ENCODE data around the gene EFTUD2. TPM values are rescaled to one million over a fixed set of nuclear protein-coding genes. Genes with fewer than 3 reads are reported as not detected.

The EFTUD2 gene
- total RNA-seq, 1 experiment from 2014 or later: 150 TPM

- Histone ChIP-seq H3K9me2 (ENCODE audit: insufficient read depth) (no peaks in the 10 kb centered on the region), H3K4me3 (replicated peaks in 1 of 2; ENCODE audit: low read depth in 1 of 2, low read length in 2 of 2) (no peak overlapping the region), H3K9me3 (ENCODE audit: control insufficient read depth in 1 of 2, insufficient read depth in 1 of 2, low read depth in 1 of 2, low read length in 2 of 2) (no peaks in the 10 kb centered on the region), H3K27ac (ENCODE audit: low read depth, low read length) (no peak overlapping the region), H3K27me3 (ENCODE audit: insufficient read depth, low read length) (no peaks in the 10 kb centered on the region), H4K20me1 (ENCODE audit: insufficient read depth) (peaks cover 15% of the 10 kb centered on the region; the same call in 1 of the 2 replicates), H3K4me1 (ENCODE audit: control insufficient read depth in 1 of 2, insufficient read depth in 2 of 2, low read length in 2 of 2) (0 out of 4 replicates have a peak, but pooled peaks cover 0 to 4% of the 10 kb centered on the region in 2 experiments), H3K4me2 (ENCODE audit: low read length) (no peak overlapping the region), H2AFZ (ENCODE audit: low read depth, low read length, poor library complexity, severe bottlenecking) (no peak overlapping the region), H3K9ac (ENCODE audit: low read length) (no peak overlapping the region), H3K79me2 (ENCODE audit: insufficient read depth, low read length) (peaks cover 40% of the 10 kb centered on the region), H3K36me3 (ENCODE audit: control insufficient read depth in 1 of 2, insufficient read depth in 2 of 2, low read length in 2 of 2) (peaks cover 54% of the 10 kb centered on the region in 2 experiments)
- DNase-seq (ENCODE audit: low read depth, low spot score) (no peak), ATAC-seq (no peak)
- TF ChIP-seq SRF (IDR thresholded peaks at IDR 0.05; ENCODE audit: low read depth) (no peak), RAD21 (IDR thresholded peaks at IDR 0.05; ENCODE audit: low read depth) (no peak), YY1 (IDR thresholded peaks at IDR 0.05; ENCODE audit: extremely low read depth, insufficient replicate concordance, low read depth, low read length) (no peak), EZH2phosphoT487 (IDR thresholded peaks at IDR 0.05; ENCODE audit: borderline replicate concordance) (no peak), ZFX (IDR thresholded peaks at IDR 0.05) (no peak), ATF3 (IDR thresholded peaks at IDR 0.05) (no peak), POLR2AphosphoS5 (IDR thresholded peaks at IDR 0.05; ENCODE audit: low read depth, low read length) (no peak), CEBPB (IDR thresholded peaks at IDR 0.05; ENCODE audit: low read depth) (no peak), ZBTB33 (IDR thresholded peaks at IDR 0.05; ENCODE audit: extremely low read depth, insufficient replicate concordance, low read length) (no peak), EZH2 (IDR thresholded peaks at IDR 0.05) (no peak), ZNF274 (IDR thresholded peaks at IDR 0.05; ENCODE audit: low read depth, low read length) (no peak), EGR1 (IDR thresholded peaks at IDR 0.05; ENCODE audit: low read depth) (no peak), ELF1 (IDR thresholded peaks at IDR 0.05; ENCODE audit: borderline replicate concordance, low read depth) (no peak), JUND (IDR thresholded peaks at IDR 0.05) (no peak), POLR2A (IDR thresholded peaks at IDR 0.05; ENCODE audit: borderline replicate concordance, extremely low read depth, insufficient read depth, insufficient read length) (no peak)
- ChIA-PET RAD21 (ENCODE audit: low non-redundant PET in 1 of 2, low total read pairs in 2 of 2, uncharacterized antibody in 2 of 2, unreplicated experiment in 2 of 2) (no interaction called here), CTCF (interaction anchor here (1.0 kb wide), 1 partner anchor 251 kb away, joined by 3 read pairs; the partner anchor contains the start of gene ACBD4), POLR2A (interaction anchor here (0.7 kb wide), 1 partner anchor 107 kb away, joined by 3 read pairs; no protein-coding TSS in a partner anchor)
- no TSS peak for BruUV-seq (replicated peaks)
- intact Hi-C loops (cut with micrococcal nuclease): no loop called here
Observed at GRCh38 chr17:44884941-44885340, 14.3 kb downstream of the EFTUD2 start.
